ENCODE measurements around the gene DPYSL4. TPM values are rescaled to one million over a fixed set of nuclear protein-coding genes. Genes with fewer than 3 reads are reported as not detected.

The DPYSL4 gene
- total RNA-seq, 1 donor from 2014 or later, result 33.8 TPM

- Mint-ChIP-seq H3K4me3 (ENCODE audit: unreplicated experiment) (no peak overlapping the region), H3K27ac (ENCODE audit: unreplicated experiment) (no peak overlapping the region), H3K36me3 (ENCODE audit: unreplicated experiment) (peaks cover 12% of the 10 kb centered on the region), H3K27me3 (ENCODE audit: unreplicated experiment) (no peaks in the 10 kb centered on the region), H3K9me3 (ENCODE audit: unreplicated experiment) (no peaks in the 10 kb centered on the region), H3K4me1 (ENCODE audit: unreplicated experiment) (no peaks in the 10 kb centered on the region)
- DNase-seq (ENCODE audit: extremely low spot score, unreplicated experiment), result no peak
- TF ChIP-seq, protein P1, sequence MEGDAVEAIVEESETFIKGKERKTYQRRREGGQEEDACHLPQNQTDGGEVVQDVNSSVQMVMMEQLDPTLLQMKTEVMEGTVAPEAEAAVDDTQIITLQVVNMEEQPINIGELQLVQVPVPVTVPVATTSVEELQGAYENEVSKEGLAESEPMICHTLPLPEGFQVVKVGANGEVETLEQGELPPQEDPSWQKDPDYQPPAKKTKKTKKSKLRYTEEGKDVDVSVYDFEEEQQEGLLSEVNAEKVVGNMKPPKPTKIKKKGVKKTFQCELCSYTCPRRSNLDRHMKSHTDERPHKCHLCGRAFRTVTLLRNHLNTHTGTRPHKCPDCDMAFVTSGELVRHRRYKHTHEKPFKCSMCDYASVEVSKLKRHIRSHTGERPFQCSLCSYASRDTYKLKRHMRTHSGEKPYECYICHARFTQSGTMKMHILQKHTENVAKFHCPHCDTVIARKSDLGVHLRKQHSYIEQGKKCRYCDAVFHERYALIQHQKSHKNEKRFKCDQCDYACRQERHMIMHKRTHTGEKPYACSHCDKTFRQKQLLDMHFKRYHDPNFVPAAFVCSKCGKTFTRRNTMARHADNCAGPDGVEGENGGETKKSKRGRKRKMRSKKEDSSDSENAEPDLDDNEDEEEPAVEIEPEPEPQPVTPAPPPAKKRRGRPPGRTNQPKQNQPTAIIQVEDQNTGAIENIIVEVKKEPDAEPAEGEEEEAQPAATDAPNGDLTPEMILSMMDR (IDR thresholded peaks at IDR 0.05), result no peak
Measured at GRCh38 chr10:132194726-132195125, 8.0 kb downstream of the DPYSL4 start.

DNA sequence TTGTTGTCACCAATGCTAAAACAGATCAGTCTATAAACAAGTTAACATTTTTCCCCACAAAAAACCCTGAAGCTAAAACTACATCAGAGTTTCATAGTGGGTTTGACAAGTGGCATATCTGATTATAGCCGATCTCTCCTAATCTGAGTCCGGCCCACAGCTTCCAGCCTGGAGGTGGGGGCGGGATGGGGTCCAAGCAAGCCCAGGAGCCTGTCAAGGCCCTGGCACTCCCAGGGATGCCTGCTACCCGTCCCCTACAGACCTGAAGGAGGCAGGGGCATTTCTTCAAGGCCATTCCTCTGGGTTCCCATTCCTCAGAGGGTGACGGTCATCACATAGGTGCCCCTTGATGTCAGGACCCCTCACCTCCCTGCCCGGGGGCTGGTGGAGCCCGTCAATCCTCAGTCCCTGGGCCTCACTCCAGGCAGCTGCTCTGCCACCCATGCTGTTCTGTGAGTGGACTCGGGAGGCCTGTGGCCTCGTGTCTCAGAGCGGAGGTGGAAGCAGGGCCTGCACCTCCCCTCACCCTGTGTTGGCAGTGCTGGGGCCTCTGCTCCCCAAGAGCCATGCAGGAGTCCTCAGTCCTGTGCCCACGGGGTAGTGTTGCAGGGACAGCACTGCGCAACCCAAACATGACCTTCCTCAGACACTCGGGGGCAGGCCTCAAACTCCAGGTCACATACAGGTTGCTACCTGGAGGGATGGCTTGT lies 8.8 kb downstream of the DPYSL4 start:
- Mint-ChIP-seq H3K9me3 (ENCODE audit: unreplicated experiment) (no peaks in the 10 kb centered on the region), H3K36me3 (ENCODE audit: unreplicated experiment) (peaks cover 10% of the 10 kb centered on the region), H3K27me3 (ENCODE audit: unreplicated experiment) (no peaks in the 10 kb centered on the region), H3K27ac (ENCODE audit: unreplicated experiment) (no peak overlapping the region), H3K4me3 (ENCODE audit: unreplicated experiment) (no peak overlapping the region), H3K4me1 (ENCODE audit: unreplicated experiment) (no peaks in the 10 kb centered on the region)
- TF ChIP-seq, protein P1 (IDR thresholded peaks at IDR 0.05), result no peak
- no peak for DNase-seq (ENCODE audit: extremely low spot score, unreplicated experiment)

DNA sequence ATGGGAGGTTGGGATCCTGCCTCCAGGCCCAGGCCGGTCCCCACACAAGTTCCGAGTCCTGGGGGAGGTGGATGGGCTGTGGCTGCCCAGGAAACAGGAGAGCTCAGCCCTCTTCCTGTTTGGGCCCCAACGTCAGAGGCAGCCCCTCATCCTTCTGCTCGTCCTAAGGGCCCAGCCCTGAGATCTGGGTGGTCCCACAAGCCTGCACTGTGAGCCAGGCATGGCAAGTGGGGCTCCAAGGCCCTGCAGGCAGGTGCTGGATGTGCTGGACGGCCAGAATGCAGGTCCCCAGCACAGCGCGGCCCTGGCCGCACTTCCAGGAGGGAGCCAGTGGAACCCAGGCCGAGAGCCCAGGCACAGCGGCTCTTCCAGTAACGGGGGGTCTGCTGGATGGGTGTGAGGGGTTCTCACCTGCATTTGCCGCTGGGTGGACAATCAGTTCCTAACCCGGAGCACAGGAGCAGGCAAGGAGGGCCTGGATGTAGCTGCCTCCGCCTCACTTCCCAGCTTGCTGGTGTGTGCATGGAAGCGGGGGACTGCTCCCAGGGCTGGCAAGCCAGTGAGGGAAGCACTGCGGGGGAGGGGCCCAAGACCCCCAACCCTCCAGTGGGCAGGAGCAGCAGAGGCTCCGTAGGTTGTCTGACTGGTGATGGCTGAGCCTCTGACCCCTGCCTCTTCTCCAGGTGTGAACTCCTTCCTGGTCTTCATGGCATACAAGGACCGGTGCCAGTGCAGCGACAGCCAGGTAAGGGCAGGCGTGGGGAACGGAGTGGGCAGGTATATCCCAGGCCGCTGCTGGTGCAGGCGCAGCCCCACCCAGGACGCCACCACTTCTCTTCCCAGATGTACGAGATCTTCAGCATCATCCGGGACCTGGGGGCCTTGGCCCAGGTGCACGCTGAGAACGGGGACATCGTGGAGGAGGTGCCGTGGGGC lies 9.7 kb downstream of the DPYSL4 start:
- no peak for DNase-seq (ENCODE audit: extremely low spot score, unreplicated experiment)
- H3K27me3 Mint-ChIP-seq (ENCODE audit: unreplicated experiment), result no peaks in the 10 kb centered on the region
- TF ChIP-seq, protein P1 (IDR thresholded peaks at IDR 0.05), result no peak
- no peak overlapping the region for H3K27ac Mint-ChIP-seq (ENCODE audit: unreplicated experiment)
- H3K4me3 Mint-ChIP-seq (ENCODE audit: unreplicated experiment), result no peak overlapping the region
- peaks cover 6% of the 10 kb centered on the region for H3K36me3 Mint-ChIP-seq (ENCODE audit: unreplicated experiment)
- no peaks in the 10 kb centered on the region for H3K4me1 Mint-ChIP-seq (ENCODE audit: unreplicated experiment)
- H3K9me3 Mint-ChIP-seq (ENCODE audit: unreplicated experiment), result no peaks in the 10 kb centered on the region

DNA sequence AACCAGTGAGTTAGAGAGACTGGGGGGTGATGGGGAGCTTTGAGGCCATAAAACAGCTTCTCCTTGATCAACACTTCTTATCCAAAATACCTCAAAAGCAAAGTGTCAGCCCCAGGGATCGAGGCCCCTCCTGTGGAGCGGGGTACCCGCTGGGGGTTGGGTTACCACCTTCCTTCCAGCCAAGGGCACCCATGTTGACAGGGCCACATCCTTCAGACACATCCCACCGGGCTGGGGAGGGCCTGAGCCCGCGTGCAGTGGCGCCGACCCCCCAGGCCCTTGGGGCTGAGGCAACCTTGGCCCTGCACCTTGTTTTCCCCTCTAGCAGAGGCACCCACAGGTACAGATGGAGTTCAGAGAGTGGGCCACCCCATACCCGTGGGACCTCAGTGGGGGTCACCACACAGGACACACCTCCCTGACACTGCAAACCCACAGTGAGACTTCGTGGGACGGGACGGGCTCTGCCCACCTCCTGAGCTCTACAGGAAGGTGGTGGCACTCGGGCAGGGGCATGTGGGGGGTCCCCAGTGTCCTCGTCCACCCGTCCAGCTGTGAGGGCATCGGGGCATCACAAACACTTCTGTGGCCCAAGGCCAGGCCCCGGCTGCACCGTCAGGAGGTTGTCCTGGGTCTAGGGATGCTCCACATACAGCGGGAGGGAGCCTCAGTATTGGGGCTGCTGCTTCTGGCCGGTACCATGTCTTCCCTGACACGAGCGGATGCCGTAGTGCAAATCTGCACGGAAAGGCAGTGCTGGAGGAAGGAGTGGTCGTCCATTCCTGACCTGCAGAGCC lies 10.7 kb downstream of the DPYSL4 start:
- Mint-ChIP-seq H3K27ac (ENCODE audit: unreplicated experiment) (no peak overlapping the region), H3K4me1 (ENCODE audit: unreplicated experiment) (no peaks in the 10 kb centered on the region), H3K4me3 (ENCODE audit: unreplicated experiment) (no peak overlapping the region), H3K36me3 (ENCODE audit: unreplicated experiment) (peaks cover 6% of the 10 kb centered on the region), H3K9me3 (ENCODE audit: unreplicated experiment) (no peaks in the 10 kb centered on the region), H3K27me3 (ENCODE audit: unreplicated experiment) (no peaks in the 10 kb centered on the region)
- no peak for DNase-seq (ENCODE audit: extremely low spot score, unreplicated experiment)
- TF ChIP-seq, protein P1 (IDR thresholded peaks at IDR 0.05), result no peak

All from osteocyte (in vitro differentiated cells).